GM21723 (cell line): ENCODE data around the gene HNRNPH3.
"Not testable (repeated sequence)": the region's sequence is repeated elsewhere in the genome, so short reads cannot be mapped to it uniquely, and the experiment has no call there.

Experiments used
- ATAC-seq: cut with Tn5 transposase; IDR thresholded peaks from one replicate; pipeline ENCODE4 v1.9.1; 2021; ENCODE audit warnings: mild to moderate bottlenecking, moderate library complexity; ENCODE audit not compliant: unreplicated experiment

HNRNPH3 gene

GRCh38 chr10:68331455-68332258 lies at the start of gene HNRNPH3:
HNRNPH3 (plus strand) TSS chr10:68332064; CDS start chr10:68337222, 5,158 bp downstream.
- peak; percentile 79 for ATAC-seq

DNA sequence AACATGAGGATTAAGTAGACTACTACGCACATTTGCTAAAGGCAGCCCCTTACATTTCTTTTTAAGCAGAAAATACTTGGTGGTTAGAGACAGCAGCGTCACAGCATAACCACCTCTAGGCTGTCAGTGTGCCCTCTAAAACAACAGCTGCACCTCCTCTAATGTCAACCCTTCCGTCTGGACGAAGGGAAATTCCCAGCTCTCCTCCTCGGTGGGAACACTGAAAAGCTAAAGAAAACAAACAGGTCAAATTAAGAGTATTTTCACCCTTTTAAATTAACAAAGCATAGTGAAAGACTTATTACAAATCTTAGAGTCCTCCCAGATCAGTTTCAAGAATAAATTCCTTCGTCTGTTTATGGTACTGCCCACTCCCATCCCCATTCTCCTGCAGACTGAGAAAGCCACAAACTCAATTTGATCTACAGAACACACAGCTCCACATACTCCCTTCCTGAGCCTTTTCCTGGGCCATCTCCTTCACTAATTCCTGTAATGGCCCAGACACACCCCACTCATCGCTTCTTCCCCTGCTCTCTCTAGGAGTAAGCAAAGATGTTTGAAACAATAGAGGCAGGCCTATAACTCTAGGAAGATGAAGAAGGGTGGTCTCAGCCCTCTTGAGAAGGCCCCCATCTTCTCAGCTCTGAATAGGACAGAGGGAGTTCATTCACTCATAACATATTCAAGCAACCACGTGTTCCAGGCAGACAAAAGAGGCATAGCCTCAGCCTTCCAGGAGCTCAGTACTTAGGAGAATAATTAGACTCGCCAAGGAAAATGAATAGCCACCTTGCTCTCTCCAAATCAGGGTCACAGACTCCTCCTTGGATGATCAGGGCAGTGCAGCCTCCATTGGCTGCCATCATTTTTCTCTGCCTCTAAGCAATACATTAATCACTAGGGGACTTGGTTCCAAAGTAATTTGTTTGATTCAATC lies 47.5 kb upstream of the HNRNPH3 start:
- no peak for ATAC-seq

GRCh38 chr10:68288717-68289116 lies 43.1 kb upstream of the HNRNPH3 start:
- no peak for ATAC-seq

DNA sequence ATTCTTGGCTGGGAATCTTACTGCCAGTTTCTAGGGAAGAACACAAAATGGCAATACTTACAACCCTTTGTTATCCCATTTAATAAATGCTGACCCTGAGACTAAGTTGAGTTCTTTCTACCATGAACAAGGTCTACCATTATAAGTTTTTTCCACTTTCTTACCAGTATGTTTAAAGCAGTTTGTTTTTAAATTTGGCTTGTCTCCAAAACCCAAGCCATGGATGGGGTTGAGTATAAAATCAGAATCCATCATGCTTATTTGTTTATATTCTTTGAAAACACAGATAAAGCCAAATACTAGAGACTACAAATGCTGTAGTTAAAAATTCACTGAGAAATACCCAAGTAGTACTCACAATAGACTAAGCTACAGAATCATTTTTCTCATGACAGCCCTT lies 41.1 kb upstream of the HNRNPH3 start:
- ATAC-seq: no peak

DNA sequence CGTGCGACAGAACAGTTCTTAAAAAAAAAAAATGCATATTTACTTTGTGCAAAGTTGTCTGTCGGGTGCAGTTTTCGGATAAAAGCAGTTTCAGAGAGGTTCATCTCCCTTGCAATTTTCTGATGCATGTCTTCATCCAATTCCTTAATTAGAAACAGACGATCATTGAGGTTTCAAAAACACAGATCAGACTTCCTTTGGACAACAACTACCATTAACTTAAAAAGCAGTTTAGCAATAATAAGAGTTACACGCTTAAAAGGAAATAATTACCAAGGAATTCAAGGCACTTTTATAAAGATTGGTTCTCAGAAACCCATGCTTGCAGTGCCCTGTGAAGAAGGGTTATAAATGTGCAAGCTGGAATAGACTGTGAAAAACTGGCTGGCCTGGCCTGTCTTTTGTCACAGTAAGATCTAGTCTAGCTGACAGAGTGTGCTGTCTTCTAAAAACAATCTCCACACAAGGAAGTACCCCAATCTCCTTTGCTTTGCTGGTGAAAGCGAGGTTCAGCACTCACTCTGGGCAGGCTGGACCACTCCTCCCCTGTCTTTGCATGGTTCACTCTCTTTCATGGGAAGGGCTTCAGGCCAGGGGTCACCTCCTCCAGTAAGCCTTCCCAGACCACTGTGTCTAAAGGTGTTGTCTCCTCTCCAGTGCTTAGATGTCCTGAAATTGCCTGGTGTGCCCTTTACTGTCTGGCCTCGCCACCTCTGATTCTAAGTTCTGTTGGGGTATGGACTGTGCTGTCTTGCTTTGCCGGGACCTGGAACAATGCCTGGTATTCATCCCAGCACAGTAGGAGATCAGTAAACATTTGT lies 34.8 kb upstream of the HNRNPH3 start:
- no peak for ATAC-seq

- no peak for ATAC-seq
These were observed 30.6 kb upstream of the HNRNPH3 start for GRCh38 chr10:68301301-68301700.

- ATAC-seq: peak; percentile 80
These were observed 29.9 kb upstream of the HNRNPH3 start for GRCh38 chr10:68301790-68302502.

GRCh38 chr10:68302503-68302823 lies 29.4 kb upstream of the HNRNPH3 start:
- peak; percentile 19 for ATAC-seq

DNA sequence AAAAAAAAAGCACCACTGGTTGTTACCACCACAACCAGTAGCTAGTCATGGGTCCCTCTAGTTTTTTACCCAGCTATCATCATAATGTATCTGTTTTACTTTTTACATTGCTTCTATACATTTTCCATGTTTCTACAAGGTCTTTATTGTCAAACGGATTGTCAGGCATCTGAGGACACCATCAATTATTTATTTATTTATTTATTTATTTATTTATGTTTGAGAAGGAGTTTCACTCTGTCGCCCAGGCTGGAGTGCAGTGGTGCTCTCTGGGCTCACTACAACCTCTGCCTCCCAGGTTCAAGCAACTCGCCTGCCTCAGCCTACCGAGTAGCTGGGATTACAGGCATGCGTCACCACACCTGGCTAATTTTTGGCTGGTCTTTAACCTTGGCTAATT lies 29.0 kb upstream of the HNRNPH3 start:
- no peak for ATAC-seq

- ATAC-seq: no peak
These were observed 27.9 kb upstream of the HNRNPH3 start for GRCh38 chr10:68303849-68304412.

DNA sequence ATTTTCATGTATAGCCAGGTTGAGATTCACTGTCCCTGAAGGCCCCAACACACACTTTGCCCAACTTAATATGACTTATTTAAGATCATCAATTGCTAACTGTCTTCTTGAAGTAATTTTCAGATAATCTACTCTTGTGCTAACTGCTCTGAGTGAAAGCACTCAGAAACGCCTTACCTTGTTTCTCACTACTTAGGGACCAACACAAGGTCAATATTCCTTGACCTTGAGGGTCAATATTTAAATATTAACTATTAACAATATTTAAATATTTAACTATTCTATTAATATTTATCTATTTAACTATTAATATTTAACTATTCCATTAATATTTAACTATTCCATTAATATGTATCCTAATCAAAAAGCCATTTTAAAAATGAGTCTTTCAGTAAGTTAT lies 26.0 kb upstream of the HNRNPH3 start:
- ATAC-seq: no peak

DNA sequence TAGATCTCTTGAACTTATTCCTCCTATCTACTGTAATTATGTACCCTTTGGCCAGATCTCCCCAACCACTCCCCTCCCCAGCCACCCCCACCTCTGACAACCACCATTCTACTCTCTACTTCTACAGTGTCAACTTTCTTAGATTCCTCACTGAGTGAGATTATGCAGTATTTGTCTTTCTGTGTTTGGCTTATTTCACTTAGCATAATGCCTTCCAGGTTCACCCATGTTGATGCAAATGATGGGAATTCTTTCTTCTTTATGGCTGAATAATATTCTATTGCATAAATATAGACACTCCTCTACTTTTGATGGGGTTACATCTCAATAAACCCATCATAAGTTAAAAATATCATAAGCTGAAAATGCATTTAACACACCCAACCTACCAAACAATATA lies 21.3 kb upstream of the HNRNPH3 start:
- no peak for ATAC-seq

DNA sequence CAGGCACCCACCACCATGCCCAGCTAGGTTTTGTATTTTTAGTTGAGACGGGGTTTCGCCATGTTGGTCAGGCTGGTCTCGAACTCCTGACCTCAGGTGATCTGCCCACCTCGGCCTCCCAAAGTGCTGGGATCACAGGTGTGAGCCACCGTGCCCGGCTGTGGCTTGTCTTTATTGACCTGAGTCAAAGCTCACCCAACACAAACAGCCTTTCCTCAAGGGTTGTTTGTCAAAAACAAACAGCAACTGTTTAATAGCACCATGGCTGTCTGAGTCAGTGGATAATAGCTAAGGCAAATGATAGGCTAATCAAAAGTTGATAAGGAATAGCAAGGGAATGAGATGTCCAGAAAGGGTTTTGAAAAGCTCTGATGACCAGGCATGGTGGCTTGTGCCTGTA lies 16.9 kb upstream of the HNRNPH3 start:
- not testable (repeated sequence) for ATAC-seq

DNA sequence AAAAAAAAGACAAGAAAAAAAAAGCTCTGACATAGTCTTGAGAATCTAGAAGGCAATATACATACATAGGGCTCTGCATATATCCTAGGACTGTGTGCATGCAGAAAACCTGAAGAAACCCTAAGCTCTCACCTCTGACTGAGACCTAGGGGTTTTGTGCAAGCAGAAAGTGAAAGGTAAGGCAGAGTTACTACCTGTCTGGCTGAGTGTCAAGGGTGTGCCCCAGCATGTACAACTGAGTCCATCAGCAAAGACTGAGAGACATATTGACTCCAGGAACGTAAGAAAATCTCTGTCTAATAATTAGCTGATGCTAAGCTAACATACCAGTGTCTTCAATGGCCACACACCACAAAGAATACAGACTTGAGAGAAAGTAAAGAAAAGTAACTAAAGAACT lies 16.3 kb upstream of the HNRNPH3 start:
- no peak for ATAC-seq

- ATAC-seq: no peak
These were observed 13.4 kb upstream of the HNRNPH3 start for GRCh38 chr10:68318331-68319059.

DNA sequence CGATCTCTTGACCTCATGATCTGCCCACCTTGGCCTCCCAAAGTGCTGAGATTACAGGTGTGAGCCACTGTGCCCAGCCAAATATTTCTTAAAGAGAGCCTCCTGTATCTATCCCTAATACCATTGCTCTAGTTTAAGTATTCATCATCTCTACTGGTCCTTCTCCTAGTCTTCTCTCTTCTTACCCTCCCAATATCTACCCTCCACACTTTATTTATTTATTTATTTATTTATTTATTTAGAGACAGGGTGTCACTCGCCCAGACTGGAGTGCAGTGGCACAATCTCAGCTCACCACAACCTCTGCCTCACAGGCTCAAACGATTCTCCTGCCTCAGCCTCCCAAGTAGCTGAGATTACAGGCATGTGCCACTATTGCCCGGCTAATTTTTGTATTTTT lies 7.5 kb upstream of the HNRNPH3 start:
- ATAC-seq: not testable (repeated sequence)

DNA sequence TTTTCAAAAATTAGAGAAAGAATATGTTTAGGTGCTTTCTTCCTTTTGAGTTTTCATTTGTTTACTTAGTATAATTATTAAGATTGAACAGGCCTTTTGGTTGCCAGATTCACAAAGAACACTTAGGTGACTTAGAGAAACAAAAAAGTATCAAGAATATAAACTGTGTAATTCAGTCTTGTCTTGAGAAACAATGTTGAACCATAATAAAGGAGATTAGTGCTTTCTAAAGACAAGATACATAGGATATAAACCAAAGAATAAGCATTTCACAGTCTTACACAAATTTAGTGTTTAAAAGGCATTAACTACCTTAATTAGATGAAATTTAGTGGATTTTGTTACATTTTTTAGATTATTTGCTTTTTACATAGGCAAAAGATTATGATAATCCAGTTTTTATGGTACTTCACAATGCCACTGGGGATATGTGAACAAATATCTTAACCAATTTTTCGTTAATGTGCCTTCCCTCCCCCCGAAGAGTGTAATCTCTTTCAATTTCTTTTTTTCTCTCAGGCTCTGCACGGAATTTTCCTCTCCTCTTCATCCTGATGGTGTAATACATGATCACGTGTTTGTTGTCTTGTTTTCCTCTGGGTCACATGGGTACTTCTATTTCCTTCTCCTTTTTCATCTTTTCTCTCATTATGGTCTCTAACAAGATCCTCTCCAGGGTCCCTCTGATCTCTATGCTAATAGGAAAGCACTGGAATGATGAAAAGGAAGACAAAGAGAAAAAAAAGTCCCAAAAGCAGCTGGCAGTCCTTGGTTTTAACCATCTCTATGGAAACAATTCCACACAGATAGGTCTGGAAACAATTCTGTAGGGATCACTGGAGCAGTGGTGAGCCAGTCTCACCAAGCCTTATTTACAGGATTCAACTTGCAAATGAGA lies 3.7 kb upstream of the HNRNPH3 start:
- no peak for ATAC-seq

DNA sequence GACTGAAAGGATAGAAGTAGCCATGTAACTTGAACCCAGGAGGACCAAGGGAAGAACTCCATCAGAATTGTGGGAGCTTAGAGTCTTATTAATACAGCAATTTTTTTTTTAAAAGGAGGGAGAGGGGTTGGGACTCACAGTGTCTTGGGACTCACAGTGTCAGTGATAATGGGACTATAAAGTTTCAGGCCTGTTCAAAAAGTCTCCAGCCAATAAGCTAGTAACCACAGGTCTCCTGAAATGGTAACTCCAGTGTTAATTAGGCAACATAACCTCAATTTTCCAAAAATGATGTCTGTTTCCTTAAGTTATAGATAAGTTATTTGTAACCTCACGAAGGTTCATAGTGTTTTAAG lies 2.4 kb upstream of the HNRNPH3 start:
- ATAC-seq: no peak
